Measurements from ENCODE around the gene CCM2.

The CCM2 gene

GRCh38 chr7:45050198-45050597, 50.2 kb downstream of the CCM2 start:
- no peak overlapping the region for H3K4me3 ChIP-seq (ENCODE audit: low read length)
- H3K36me3 ChIP-seq (ENCODE audit: insufficient read depth, low read length) = peaks cover 25% of the 10 kb centered on the region
- H3K4me1 ChIP-seq (ENCODE audit: insufficient read depth, low read length) = no peaks in the 10 kb centered on the region
- no peak overlapping the region for H3K27ac ChIP-seq (ENCODE audit: low read depth, low read length)
- H3K27me3 ChIP-seq (ENCODE audit: insufficient read depth, low read length) = no peaks in the 10 kb centered on the region
- no peaks in the 10 kb centered on the region for H3K9me3 ChIP-seq (ENCODE audit: insufficient read depth, low read depth, low read length)
- H3K9ac ChIP-seq (ENCODE audit: low read depth, low read length) = no peak overlapping the region
- WGBS = 61% methylated on average over 2 of the region's 2 CpGs

- no peak overlapping the region for H3K9ac ChIP-seq (ENCODE audit: low read depth, low read length)
- WGBS = 72% methylated on average over 3 of the region's 3 CpGs
- no peaks in the 10 kb centered on the region for H3K9me3 ChIP-seq (ENCODE audit: insufficient read depth, low read depth, low read length)
- H3K27ac ChIP-seq (ENCODE audit: low read depth, low read length) = no peak overlapping the region
- H3K36me3 ChIP-seq (ENCODE audit: insufficient read depth, low read length) = peaks cover 15% of the 10 kb centered on the region
- H3K4me3 ChIP-seq (ENCODE audit: low read length) = no peak overlapping the region
- H3K4me1 ChIP-seq (ENCODE audit: insufficient read depth, low read length) = no peaks in the 10 kb centered on the region
- H3K27me3 ChIP-seq (ENCODE audit: insufficient read depth, low read length) = no peaks in the 10 kb centered on the region
Measured at GRCh38 chr7:45052011-45052410, 52.0 kb downstream of the CCM2 start.

- 94% methylated on average over 6 of the region's 6 CpGs for WGBS
- no peak overlapping the region for H3K9ac ChIP-seq (ENCODE audit: low read depth, low read length)
- no peaks in the 10 kb centered on the region for H3K4me1 ChIP-seq (ENCODE audit: insufficient read depth, low read length)
- no peak overlapping the region for H3K27ac ChIP-seq (ENCODE audit: low read depth, low read length)
- H3K36me3 ChIP-seq (ENCODE audit: insufficient read depth, low read length) = peaks cover 5% of the 10 kb centered on the region
- H3K27me3 ChIP-seq (ENCODE audit: insufficient read depth, low read length) = no peaks in the 10 kb centered on the region
- H3K4me3 ChIP-seq (ENCODE audit: low read length) = no peak overlapping the region
- H3K9me3 ChIP-seq (ENCODE audit: insufficient read depth, low read depth, low read length) = no peaks in the 10 kb centered on the region
Measured at GRCh38 chr7:45053401-45053800, 53.4 kb downstream of the CCM2 start.

- no peaks in the 10 kb centered on the region for H3K27me3 ChIP-seq (ENCODE audit: insufficient read depth, low read length)
- WGBS = 88% methylated on average over 5 of the region's 5 CpGs
- H3K4me3 ChIP-seq (ENCODE audit: low read length) = no peak overlapping the region
- H3K4me1 ChIP-seq (ENCODE audit: insufficient read depth, low read length) = no peaks in the 10 kb centered on the region
- H3K9ac ChIP-seq (ENCODE audit: low read depth, low read length) = no peak overlapping the region
- H3K36me3 ChIP-seq (ENCODE audit: insufficient read depth, low read length) = peaks cover 5% of the 10 kb centered on the region
- H3K27ac ChIP-seq (ENCODE audit: low read depth, low read length) = no peak overlapping the region
- H3K9me3 ChIP-seq (ENCODE audit: insufficient read depth, low read depth, low read length) = no peaks in the 10 kb centered on the region
Measured at GRCh38 chr7:45053941-45054340, 53.9 kb downstream of the CCM2 start.

GRCh38 chr7:45054442-45054841, 54.4 kb downstream of the CCM2 start:
- Histone ChIP-seq H3K27me3 (ENCODE audit: insufficient read depth, low read length) (no peaks in the 10 kb centered on the region), H3K4me3 (ENCODE audit: low read length) (no peak overlapping the region), H3K27ac (ENCODE audit: low read depth, low read length) (no peak overlapping the region), H3K9me3 (ENCODE audit: insufficient read depth, low read depth, low read length) (no peaks in the 10 kb centered on the region), H3K9ac (ENCODE audit: low read depth, low read length) (no peak overlapping the region), H3K36me3 (ENCODE audit: insufficient read depth, low read length) (peaks cover under 1% of the 10 kb centered on the region), H3K4me1 (ENCODE audit: insufficient read depth, low read length) (no peaks in the 10 kb centered on the region)
- 98% methylated on average over 3 of the region's 3 CpGs for WGBS

- 97% methylated on average over 5 of the region's 5 CpGs for WGBS
- Histone ChIP-seq H3K36me3 (ENCODE audit: insufficient read depth, low read length) (no peaks in the 10 kb centered on the region), H3K27me3 (ENCODE audit: insufficient read depth, low read length) (no peaks in the 10 kb centered on the region), H3K4me3 (ENCODE audit: low read length) (no peak overlapping the region), H3K9me3 (ENCODE audit: insufficient read depth, low read depth, low read length) (no peaks in the 10 kb centered on the region), H3K9ac (ENCODE audit: low read depth, low read length) (no peak overlapping the region), H3K4me1 (ENCODE audit: insufficient read depth, low read length) (no peaks in the 10 kb centered on the region), H3K27ac (ENCODE audit: low read depth, low read length) (no peak overlapping the region)
Measured at GRCh38 chr7:45055016-45055415, 55.0 kb downstream of the CCM2 start.

- H3K36me3 ChIP-seq (ENCODE audit: insufficient read depth, low read length) = no peaks in the 10 kb centered on the region
- H3K9me3 ChIP-seq (ENCODE audit: insufficient read depth, low read depth, low read length) = no peaks in the 10 kb centered on the region
- H3K4me3 ChIP-seq (ENCODE audit: low read length) = no peak overlapping the region
- no peak overlapping the region for H3K9ac ChIP-seq (ENCODE audit: low read depth, low read length)
- no peak overlapping the region for H3K27ac ChIP-seq (ENCODE audit: low read depth, low read length)
- no peaks in the 10 kb centered on the region for H3K4me1 ChIP-seq (ENCODE audit: insufficient read depth, low read length)
- 96% methylated on average over 5 of the region's 5 CpGs for WGBS
- no peaks in the 10 kb centered on the region for H3K27me3 ChIP-seq (ENCODE audit: insufficient read depth, low read length)
Measured at GRCh38 chr7:45055594-45056219, 55.7 kb downstream of the CCM2 start.

- no peak overlapping the region for H3K4me3 ChIP-seq (ENCODE audit: low read length)
- WGBS = 92% methylated on average over 5 of the region's 5 CpGs
- no peak overlapping the region for H3K27ac ChIP-seq (ENCODE audit: low read depth, low read length)
- no peaks in the 10 kb centered on the region for H3K4me1 ChIP-seq (ENCODE audit: insufficient read depth, low read length)
- H3K9ac ChIP-seq (ENCODE audit: low read depth, low read length) = no peak overlapping the region
- H3K36me3 ChIP-seq (ENCODE audit: insufficient read depth, low read length) = no peaks in the 10 kb centered on the region
- H3K9me3 ChIP-seq (ENCODE audit: insufficient read depth, low read depth, low read length) = no peaks in the 10 kb centered on the region
- H3K27me3 ChIP-seq (ENCODE audit: insufficient read depth, low read length) = no peaks in the 10 kb centered on the region
Measured at GRCh38 chr7:45057878-45058277, 57.9 kb downstream of the CCM2 start.

GRCh38 chr7:45060295-45060694, 60.3 kb downstream of the CCM2 start:
- WGBS = 92% methylated on average over 3 of the region's 3 CpGs
- Histone ChIP-seq H3K27ac (ENCODE audit: low read depth, low read length) (no peak overlapping the region), H3K4me3 (ENCODE audit: low read length) (no peak overlapping the region), H3K9ac (ENCODE audit: low read depth, low read length) (no peak overlapping the region), H3K36me3 (ENCODE audit: insufficient read depth, low read length) (peaks cover 11% of the 10 kb centered on the region; the same call in 1 of the 2 replicates), H3K9me3 (ENCODE audit: insufficient read depth, low read depth, low read length) (no peaks in the 10 kb centered on the region), H3K4me1 (ENCODE audit: insufficient read depth, low read length) (no peaks in the 10 kb centered on the region), H3K27me3 (ENCODE audit: insufficient read depth, low read length) (no peaks in the 10 kb centered on the region)

GRCh38 chr7:45061352-45061751, 61.4 kb downstream of the CCM2 start:
- WGBS = 94% methylated on average over 2 of the region's 2 CpGs

GRCh38 chr7:45061806-45062425, 61.9 kb downstream of the CCM2 start:
- Histone ChIP-seq H3K27me3 (ENCODE audit: insufficient read depth, low read length) (no peaks in the 10 kb centered on the region), H3K4me3 (ENCODE audit: low read length) (no peak overlapping the region), H3K9me3 (ENCODE audit: insufficient read depth, low read depth, low read length) (no peaks in the 10 kb centered on the region), H3K9ac (ENCODE audit: low read depth, low read length) (no peak overlapping the region), H3K36me3 (ENCODE audit: insufficient read depth, low read length) (peaks cover 16% of the 10 kb centered on the region), H3K27ac (ENCODE audit: low read depth, low read length) (no peak overlapping the region), H3K4me1 (ENCODE audit: insufficient read depth, low read length) (no peaks in the 10 kb centered on the region)
- WGBS = 100% methylated on average over 1 of the region's 1 CpG

More at GRCh38 chr7:45061352-45061751, 61.4 kb downstream of the CCM2 start:
- Histone ChIP-seq H3K36me3 (ENCODE audit: insufficient read depth, low read length) (peaks cover 16% of the 10 kb centered on the region), H3K9ac (ENCODE audit: low read depth, low read length) (no peak overlapping the region), H3K27ac (ENCODE audit: low read depth, low read length) (no peak overlapping the region), H3K9me3 (ENCODE audit: insufficient read depth, low read depth, low read length) (no peaks in the 10 kb centered on the region), H3K27me3 (ENCODE audit: insufficient read depth, low read length) (no peaks in the 10 kb centered on the region), H3K4me3 (ENCODE audit: low read length) (no peak overlapping the region), H3K4me1 (ENCODE audit: insufficient read depth, low read length) (no peaks in the 10 kb centered on the region)
